ENCODE measurements around the gene HOXA1. TPM values are rescaled to one million over a fixed set of nuclear protein-coding genes. Genes with fewer than 3 reads are reported as not detected.

Gene HOXA1
- total RNA-seq, 4 donors from 2014 or later = 0.67 to 0.78 TPM; not detected in 2

GRCh38 chr7:27066148-27066547 lies 29.7 kb downstream of the HOXA1 start:
- peaks cover 7 to 8% of the 10 kb centered on the region in 2 donors for H3K4me1 ChIP-seq
- intact Hi-C loops (cut with DNase I) = no loop called here
- 84 to 85% methylated on average over 3 of the region's 3 CpGs for WGBS, 2 donors

DNA sequence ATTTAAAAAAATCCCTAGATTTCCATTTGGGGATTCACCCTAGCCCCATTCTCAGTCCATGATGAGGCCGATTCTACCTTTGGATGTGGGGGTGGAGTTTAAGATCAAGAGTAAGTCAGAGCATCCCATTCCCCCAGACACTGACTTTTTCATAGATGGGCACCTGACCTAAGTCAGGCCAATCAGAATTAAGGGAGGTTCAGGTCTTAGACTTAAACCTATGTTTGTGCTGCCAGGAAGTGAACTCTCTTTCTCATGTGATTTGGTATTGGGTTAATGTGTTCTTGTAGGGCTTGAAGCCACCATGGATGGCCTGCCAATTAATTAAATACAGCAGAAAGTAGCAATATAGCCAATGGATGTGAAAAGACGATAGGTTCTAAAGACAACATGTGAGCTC lies 30.1 kb downstream of the HOXA1 start:
- Histone ChIP-seq H3K36me3 (no peaks in the 10 kb centered on the region), H3K27ac (no peak overlapping the region), H3K27me3 (no peaks in the 10 kb centered on the region), H3K9me3 (no peaks in the 10 kb centered on the region), H3K4me3 (replicated peaks in 1 of 3) (no peak overlapping the region), H3K4me1 (peaks cover 7 to 8% of the 10 kb centered on the region in 2 donors)
- TF ChIP-seq, protein P1, sequence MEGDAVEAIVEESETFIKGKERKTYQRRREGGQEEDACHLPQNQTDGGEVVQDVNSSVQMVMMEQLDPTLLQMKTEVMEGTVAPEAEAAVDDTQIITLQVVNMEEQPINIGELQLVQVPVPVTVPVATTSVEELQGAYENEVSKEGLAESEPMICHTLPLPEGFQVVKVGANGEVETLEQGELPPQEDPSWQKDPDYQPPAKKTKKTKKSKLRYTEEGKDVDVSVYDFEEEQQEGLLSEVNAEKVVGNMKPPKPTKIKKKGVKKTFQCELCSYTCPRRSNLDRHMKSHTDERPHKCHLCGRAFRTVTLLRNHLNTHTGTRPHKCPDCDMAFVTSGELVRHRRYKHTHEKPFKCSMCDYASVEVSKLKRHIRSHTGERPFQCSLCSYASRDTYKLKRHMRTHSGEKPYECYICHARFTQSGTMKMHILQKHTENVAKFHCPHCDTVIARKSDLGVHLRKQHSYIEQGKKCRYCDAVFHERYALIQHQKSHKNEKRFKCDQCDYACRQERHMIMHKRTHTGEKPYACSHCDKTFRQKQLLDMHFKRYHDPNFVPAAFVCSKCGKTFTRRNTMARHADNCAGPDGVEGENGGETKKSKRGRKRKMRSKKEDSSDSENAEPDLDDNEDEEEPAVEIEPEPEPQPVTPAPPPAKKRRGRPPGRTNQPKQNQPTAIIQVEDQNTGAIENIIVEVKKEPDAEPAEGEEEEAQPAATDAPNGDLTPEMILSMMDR (IDR thresholded peaks at IDR 0.05) = no peak
- no peak for TF ChIP-seq POLR2A (IDR thresholded peaks at IDR 0.05)
- intact Hi-C loops (cut with DNase I) = no loop called here
- WGBS, 2 donors = 94 to 97% methylated on average over 2 of the region's 2 CpGs
- DNase-seq = no peak

More at GRCh38 chr7:27066148-27066547, 29.7 kb downstream of the HOXA1 start:
- Histone ChIP-seq H3K4me3 (replicated peaks in 1 of 3) (no peak overlapping the region), H3K36me3 (no peaks in the 10 kb centered on the region), H3K9me3 (no peaks in the 10 kb centered on the region), H3K27ac (no peak overlapping the region), H3K27me3 (no peaks in the 10 kb centered on the region)
- no peak for DNase-seq
- TF ChIP-seq, protein P1 (IDR thresholded peaks at IDR 0.05) = no peak
- TF ChIP-seq POLR2A (IDR thresholded peaks at IDR 0.05) = no peak

- intact Hi-C loops (cut with DNase I) = no loop called here
- Histone ChIP-seq H3K9me3 (no peaks in the 10 kb centered on the region), H3K27me3 (no peaks in the 10 kb centered on the region), H3K27ac (no peak overlapping the region), H3K36me3 (no peaks in the 10 kb centered on the region), H3K4me3 (replicated peaks in 1 of 3) (no peak overlapping the region), H3K4me1 (peaks cover 7 to 8% of the 10 kb centered on the region in 2 donors)
- WGBS, 2 donors = 76 to 80% methylated on average over 2 of the region's 2 CpGs
- TF ChIP-seq POLR2A (IDR thresholded peaks at IDR 0.05) = no peak
- TF ChIP-seq, protein P1 (IDR thresholded peaks at IDR 0.05) = no peak
- no peak for DNase-seq
These were observed 31.1 kb downstream of the HOXA1 start for GRCh38 chr7:27064661-27065060.

DNA sequence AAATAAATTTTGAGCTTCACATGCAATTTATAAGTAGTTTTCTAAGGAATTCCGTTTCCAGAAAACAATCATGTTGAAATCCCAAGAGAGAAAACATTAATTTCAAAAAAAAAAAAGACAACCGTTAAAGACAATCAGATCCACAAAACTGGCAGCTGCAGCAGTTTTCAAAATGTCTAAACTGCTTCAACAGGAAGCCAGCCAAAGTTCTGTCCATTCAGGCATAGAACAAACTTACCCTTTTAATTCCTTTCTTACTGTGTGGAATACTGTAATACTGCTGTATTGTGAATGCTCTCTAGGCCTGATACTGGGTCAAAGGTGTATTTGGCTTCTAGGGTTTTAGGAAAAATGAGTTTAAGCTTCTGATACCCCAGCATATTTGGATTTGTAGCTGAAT lies 31.6 kb downstream of the HOXA1 start:
- H3K4me3 ChIP-seq (replicated peaks in 1 of 3) = no peak overlapping the region
- intact Hi-C loops (cut with DNase I) = no loop called here
- TF ChIP-seq, protein P1 (IDR thresholded peaks at IDR 0.05) = no peak
- no peak for TF ChIP-seq POLR2A (IDR thresholded peaks at IDR 0.05)
- peak in 1 of 2 donors; percentile 23 for DNase-seq
- WGBS, 2 donors = 8 to 9% methylated on average over 2 of the region's 2 CpGs
- H3K27ac ChIP-seq = no peak overlapping the region
- no peaks in the 10 kb centered on the region for H3K9me3 ChIP-seq
- peaks cover 7 to 8% of the 10 kb centered on the region in 2 donors for H3K4me1 ChIP-seq
- H3K27me3 ChIP-seq = no peaks in the 10 kb centered on the region
- H3K36me3 ChIP-seq = no peaks in the 10 kb centered on the region

DNA sequence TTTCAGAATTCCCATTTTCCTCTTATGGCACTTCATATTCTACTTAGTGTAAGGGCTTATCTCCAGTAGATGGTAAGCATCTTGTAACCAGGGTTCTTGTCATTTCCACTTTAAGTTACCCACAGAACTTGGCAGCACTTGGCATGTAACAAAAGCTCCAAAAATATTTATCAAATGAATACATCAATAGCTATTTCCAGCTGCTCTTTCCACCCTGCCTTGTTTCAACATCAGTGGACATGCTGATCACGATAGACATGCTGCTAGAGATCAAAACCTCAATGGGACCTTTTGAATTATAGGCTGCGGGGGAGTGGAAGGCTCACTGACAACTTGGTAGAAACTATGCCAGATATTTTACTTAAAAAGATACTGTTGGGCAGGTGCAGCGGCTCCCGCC lies 32.9 kb downstream of the HOXA1 start:
- H3K27me3 ChIP-seq = no peaks in the 10 kb centered on the region

More for the DNA sequence above, 32.9 kb downstream of the HOXA1 start:
- Histone ChIP-seq H3K4me1 (peaks cover 7 to 8% of the 10 kb centered on the region in 2 donors), H3K27ac (no peak overlapping the region), H3K9me3 (no peaks in the 10 kb centered on the region), H3K4me3 (replicated peaks in 1 of 3) (no peak overlapping the region), H3K36me3 (no peaks in the 10 kb centered on the region)
- 94 to 98% methylated on average over 4 of the region's 4 CpGs for WGBS, 2 donors
- intact Hi-C loops (cut with DNase I) = no loop called here
- TF ChIP-seq POLR2A (IDR thresholded peaks at IDR 0.05) = no peak
- TF ChIP-seq, protein P1 (IDR thresholded peaks at IDR 0.05) = no peak
- no peak for DNase-seq

All from thyroid gland (tissue), 4 donors.